Umbilical cord (tissue), 2 donors: ENCODE data around the gene PMEPA1. TPM values are rescaled to one million over a fixed set of nuclear protein-coding genes. Genes with fewer than 3 reads are reported as not detected.

Source experiments
- DNase-seq: peaks from one replicate; pipeline ENCODE4 v3.0.0-alpha.2; 2015; ENCODE audit warnings: low spot score
- total RNA-seq: library from RNA; depleted of rRNA; stranded (reverse); fragments of >200 nt; gene quantifications from one replicate; pipeline ENCODE4 v1.2.3, GENCODE V29; 2014; ENCODE audit warnings: low replicate concordance; ENCODE audit not compliant: insufficient read depth

PMEPA1 gene
- total RNA-seq, 1 donor from 2014 or later = 14.7 TPM

GRCh38 chr20:57610261-57610952 is 99.4 kb downstream of the PMEPA1 start:
- DNase-seq = no peak

- DNase-seq = no peak
Observed at GRCh38 chr20:57609842-57610167, 100.0 kb downstream of the PMEPA1 start.

GRCh38 chr20:57609086-57609841 is 100.6 kb downstream of the PMEPA1 start:
- DNase-seq = no peak

- DNase-seq = no peak
Observed at GRCh38 chr20:57608516-57608915, 101.3 kb downstream of the PMEPA1 start.

GRCh38 chr20:57605878-57606277 is 103.9 kb downstream of the PMEPA1 start:
- DNase-seq = no peak

GRCh38 chr20:57605045-57605444 is 104.8 kb downstream of the PMEPA1 start:
- no peak for DNase-seq

GRCh38 chr20:57603120-57603519 is 106.7 kb downstream of the PMEPA1 start:
- DNase-seq = no peak

- no peak for DNase-seq
Observed at GRCh38 chr20:57601737-57602136, 108.1 kb downstream of the PMEPA1 start.

GRCh38 chr20:57601211-57601570 is 108.6 kb downstream of the PMEPA1 start:
- no peak for DNase-seq

- no peak for DNase-seq
Observed at GRCh38 chr20:57600320-57601210, 109.2 kb downstream of the PMEPA1 start.

GRCh38 chr20:57598491-57598890 is 111.3 kb downstream of the PMEPA1 start:
- no peak for DNase-seq

Other genes starting within 250 kb of the PMEPA1 start
- 2.6 TPM for gene CTCFL, start 184.9 kb downstream of the PMEPA1 start, total RNA-seq
- gene PCK1, start 148.9 kb downstream of the PMEPA1 start, total RNA-seq = 6.3 TPM
- 0.48 TPM for gene ZBP1, start 89.6 kb downstream of the PMEPA1 start, total RNA-seq